HG03108 (cell line): ENCODE data around the gene PTGES.
"Not testable (repeated sequence)": the region's sequence is repeated elsewhere in the genome, so short reads cannot be mapped to it uniquely, and the experiment has no call there.

Experiments used
- ATAC-seq: cut with Tn5 transposase; IDR thresholded peaks from one replicate; pipeline ENCODE4 v1.9.1; 2021; ENCODE audit warnings: moderate library complexity; ENCODE audit not compliant: unreplicated experiment

Gene PTGES, protein sequence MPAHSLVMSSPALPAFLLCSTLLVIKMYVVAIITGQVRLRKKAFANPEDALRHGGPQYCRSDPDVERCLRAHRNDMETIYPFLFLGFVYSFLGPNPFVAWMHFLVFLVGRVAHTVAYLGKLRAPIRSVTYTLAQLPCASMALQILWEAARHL

DNA sequence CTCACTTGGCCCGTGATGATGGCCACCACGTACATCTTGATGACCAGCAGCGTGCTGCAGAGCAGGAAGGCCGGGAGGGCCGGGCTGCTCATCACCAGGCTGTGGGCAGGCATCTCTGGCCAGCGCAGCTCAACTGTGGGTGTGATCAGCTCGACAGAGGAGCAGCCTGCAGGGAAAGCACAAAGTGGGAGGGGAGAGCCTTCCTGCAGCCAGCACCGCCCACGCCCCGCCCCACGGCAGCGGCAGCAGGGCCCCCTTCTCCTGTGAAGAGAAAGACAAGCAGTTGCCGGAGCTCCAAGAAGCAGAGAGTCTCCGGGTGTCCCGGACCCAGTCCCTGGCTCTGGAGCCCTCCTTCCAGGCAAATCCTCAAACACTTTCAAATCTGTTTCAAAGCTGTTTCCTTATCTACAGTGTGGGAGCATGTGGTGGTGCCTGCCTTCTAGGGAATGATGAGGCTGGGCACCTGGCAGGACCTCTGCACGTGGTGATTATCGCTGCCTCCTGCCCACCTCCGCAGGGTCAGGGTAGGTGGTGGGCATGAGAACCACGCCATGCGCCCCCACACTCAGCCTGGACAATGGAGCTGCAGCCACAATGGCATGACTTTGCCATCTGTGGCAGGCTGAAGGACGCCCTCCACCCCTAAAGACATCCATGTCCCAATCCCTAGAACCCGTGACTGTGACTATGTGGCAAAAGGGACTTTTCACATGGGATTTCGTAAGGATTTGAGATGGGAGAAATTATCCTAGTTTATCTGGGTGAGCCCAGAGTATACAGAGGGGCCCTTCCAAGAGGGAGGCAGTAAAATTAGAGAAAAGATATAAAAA, at the start of gene PTGES:
Gene PTGES, minus strand, starts transcription at position 143 of the 830 bp plus-strand sequence. Its CDS starts 30 bp downstream, at position 113.
- ATAC-seq = no peak

DNA sequence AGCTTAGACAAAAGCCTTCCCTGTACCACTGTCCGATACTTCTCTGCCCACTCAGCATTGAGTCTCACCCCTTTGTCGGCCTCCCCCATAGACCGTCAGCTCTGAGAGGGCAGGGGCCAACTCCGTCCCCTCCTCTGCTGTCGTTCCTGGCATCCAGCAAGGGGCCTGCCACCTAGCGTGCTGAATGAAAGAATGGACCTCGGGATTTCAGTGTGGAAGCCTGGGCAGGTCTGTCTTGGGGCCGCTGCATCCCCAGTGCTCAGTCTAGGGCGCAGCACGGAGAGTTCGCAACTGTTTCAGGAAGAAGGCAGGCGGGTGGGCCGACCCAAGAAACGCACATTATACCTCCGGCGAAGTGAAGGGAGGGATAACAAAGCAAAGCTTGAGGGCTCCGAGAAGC, 48.7 kb upstream of the PTGES start:
- no peak for ATAC-seq

DNA sequence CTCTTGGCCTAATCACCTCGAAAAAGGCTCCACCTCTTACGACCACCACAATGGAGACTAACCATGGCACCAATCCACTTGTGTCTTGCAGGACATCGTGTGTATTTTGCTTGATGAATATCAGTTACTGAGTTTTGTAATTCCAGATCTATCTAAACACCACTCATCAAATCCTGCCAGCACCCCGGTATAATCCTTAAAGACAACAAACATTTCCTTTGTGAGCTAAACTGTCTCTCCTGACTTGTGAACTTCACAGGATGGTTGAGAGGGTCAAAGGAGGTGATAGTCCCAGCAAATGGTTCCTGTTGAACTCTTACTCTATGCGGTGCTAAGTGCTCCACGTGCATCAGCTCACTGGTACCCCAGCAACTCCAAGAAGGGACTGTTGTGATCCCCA, 46.1 kb upstream of the PTGES start:
- ATAC-seq = no peak

DNA sequence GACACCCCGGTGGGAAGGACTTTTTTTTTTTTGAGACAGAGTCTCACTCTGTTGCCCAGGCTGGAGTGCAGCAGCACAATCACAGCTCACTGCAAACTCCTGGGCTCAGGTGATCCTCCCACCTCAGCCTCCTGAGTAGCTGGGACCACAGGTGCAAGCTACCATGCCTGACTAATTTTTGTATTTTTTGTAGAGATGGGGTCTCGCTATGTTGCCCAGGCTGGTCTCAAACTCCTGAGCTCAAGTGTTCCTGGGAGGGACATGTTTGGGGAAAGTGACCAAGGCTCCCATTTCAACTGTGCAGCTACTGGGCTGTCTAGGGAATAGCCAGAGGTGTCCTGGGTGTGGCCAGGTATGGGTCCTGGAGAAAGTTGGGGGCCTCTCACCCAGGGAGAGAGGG, 43.2 kb upstream of the PTGES start:
- ATAC-seq = not testable (repeated sequence)

DNA sequence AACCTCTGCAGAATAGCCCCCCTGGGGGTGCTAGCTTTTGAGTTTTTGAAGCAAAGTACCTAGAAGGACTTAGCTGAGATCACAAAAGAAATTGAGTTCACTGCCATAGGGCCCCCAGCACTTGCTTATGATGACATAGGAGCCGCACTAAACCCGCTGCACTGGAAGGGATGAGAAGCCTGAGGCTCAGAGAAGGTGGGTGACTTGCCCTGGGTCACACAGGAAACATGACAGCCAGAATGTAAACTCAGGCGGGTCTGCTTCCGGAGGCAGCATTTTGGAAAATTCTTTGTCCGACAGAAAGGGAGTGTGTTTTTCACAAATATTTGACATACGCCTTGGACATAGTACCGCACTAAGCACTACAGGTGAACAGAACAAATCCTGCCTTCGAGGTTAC, 41.7 kb upstream of the PTGES start:
- no peak for ATAC-seq

DNA sequence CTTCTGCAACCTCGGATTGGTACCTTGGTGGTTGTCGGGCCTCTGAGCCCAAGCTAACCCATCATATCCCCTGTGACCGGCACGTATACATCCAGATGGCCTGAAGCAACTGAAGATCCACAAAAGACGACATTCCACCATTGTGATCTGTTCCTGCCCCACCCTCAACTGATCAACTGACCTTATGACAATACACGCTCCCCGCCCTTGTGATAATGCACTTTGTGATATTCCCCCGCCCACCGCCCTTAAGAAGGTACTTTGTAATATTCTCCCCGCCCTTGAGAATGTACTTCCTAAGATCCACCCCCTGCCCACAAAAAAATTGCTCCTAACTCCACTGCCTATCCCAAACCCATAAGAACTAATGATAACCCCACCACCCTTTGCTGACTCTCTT, 33.6 kb upstream of the PTGES start:
- ATAC-seq = no peak

DNA sequence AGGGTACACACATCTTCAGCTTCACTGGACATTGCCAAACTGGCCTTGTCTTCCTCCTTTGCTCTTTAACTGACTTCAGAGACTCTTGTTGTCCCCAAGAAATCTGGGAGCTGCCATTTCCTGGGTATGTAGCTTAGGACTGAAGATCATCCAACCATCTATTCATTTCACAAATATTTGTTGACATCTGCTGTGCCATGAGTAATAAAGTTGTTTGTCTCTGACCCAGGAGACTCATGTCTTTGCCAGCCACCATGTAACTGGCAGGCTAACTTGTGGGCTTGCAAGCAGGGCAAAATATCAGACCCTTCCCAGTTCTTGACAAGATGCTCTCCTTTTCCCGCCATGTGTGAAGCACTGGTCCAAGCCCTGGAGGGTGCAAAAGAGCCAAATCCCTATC, 33.0 kb upstream of the PTGES start:
- no peak for ATAC-seq

DNA sequence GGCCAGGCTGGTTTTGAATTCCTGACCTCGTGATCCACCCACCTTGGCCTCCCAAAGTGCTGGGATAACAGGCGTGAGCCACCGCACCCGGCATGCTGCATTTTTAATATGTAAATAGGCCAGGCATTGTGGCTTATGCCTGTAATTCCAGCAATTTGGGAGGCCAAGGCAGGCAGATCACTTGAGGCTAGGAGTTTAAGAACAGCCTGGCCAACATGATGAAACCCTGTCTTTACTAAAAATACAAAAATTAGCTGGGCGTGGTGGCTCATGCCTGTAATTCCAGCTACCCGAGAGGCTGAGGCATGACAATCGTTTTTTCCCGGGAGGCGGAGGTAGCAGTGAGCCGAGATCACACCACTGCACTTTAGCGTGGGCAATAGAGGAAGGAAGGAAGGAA, 32.1 kb upstream of the PTGES start:
- not testable (repeated sequence) for ATAC-seq

DNA sequence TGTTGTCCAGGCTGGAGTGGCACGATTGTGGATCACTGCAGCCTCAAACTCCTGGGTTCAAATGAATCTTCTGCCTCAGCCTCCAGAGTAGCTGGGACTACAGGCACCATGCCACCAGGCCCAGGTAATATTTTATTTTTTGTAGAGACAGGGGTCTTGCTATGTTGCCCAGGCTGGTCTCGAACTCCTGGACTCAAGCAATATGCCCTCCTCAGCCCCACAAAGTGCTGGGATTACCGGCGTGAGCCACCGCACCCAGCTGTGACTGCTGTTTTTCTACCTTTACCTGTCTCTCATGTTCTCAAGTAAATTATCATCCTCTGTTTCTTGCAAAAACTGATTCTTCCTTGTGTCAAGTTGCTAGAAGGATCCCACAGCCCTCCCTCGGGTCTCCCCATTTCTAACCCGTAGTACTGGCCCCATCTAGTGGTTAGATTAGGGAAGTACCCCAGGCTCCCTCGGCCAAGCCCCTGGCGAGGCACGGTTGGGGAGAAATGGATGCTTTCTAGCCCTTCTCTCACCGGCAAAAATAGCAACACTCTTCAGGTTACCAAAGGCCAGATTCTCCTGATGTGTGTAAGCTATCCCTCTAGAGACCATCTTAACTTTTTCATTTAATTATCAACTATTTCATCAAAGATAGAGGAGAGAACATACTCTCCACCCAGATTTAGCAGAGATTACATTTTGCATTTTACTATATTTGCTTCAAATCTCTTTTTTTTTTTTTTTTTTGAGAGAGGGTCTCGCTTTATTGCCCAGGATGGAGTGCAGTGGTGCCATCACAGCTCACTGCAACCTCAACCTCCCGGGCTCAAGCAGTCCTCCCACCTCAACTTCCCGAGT, 30.9 kb upstream of the PTGES start:
- no peak for ATAC-seq

DNA sequence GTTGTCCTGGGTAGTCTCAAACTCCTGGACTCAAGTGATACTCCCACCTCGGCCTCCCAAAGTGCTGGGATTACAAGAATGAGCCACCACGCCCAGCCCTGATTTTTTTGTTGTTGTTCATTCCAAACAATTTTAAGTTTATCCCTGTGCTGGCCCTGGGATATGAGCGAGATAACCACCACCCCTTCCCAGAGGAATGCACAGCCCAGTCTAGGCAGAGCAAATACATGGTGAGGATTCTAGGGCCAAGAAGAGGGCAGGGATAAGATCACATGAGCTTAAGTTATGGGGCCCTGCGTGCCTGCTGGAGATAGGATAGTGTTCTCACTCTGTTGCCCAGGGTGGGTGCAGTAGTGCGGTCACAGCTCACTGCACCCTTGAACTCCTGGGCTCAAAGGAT, 29.1 kb upstream of the PTGES start:
- no peak for ATAC-seq

DNA sequence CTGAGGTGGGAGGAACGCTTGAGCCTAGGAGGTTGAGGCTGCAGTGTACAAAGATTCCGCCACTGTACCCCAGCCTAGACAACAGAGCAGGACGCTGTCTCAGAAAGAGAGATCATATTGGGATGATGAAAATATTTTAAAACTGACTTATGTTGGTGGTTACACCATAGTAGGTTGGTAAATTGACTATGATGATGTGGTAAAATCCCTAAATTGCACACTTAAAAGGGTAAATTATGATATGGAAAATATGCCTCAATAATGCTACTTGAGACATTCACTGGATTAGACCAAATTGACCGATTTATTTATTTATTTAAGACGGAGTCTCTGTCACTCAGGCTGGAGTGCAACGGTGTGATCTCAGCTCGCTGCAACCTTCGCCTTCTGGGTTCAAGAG, 28.3 kb upstream of the PTGES start:
- no peak for ATAC-seq

DNA sequence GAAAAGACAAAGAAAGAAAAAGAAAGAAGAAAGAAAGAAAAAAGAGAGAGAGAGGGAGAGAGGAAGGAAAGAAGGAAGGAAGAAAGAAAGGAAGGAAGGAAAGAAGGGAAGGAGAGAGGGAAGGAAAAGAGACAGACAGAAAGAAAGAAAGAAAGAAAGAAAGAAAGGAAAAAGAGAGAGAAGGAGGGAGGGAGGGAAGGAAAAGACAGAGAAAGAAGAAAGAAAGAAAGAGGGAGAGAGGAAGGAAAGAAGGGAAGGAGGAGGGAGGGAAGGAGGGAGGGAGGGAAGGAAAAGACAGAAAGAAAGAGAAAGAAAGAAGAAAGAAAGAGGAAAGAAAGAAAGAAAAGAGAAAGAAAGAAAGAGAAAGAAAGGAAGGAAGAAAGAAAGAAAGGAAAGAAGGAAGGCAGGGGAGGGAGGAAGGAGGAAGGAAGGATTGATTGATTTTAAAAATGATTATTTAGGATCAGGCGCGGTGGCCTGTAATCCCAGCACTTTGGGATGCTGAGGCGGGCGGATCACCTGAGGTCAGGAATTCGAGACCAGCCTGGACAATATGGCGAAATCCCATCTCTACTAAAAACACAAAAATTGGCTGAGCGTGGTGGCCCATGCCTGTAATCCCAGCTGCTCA, 26.8 kb upstream of the PTGES start:
- no peak for ATAC-seq

DNA sequence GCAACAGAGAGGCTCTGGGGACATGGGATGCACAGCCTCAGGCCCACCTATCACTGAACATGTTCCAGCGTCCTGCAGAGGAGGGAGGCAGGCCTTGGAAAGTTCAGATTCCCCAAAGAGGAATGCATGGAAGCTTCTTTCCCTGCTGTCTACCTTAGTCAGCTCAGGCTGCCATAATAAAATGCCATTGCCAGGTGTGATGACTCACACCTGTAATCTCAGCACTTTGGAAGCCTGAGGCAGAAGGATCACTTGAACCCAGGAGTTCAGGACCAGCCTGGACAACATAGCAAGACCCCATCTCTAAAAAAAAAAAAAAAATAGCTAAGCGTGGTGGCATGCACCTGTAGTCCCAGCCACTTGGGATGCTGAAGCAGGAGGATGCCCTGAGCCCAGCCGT, 25.6 kb upstream of the PTGES start:
- no peak for ATAC-seq

DNA sequence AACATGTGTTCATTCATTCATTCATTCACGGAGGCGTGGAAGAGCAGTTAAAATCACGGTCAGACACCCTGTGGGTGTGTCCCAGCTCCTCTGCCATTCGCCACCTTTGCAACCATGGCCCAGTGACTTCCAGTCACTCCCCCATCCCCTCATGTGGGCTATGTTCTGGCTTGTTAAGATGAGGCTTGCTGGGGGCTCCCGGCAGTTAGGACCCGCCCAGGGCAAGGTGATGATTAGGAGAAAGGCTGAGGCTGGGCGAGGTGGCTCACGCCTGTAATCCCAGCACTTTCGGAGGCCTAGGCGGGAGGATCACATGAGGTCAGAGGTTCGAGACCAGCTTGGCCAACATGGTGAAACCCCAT, 24.9 kb upstream of the PTGES start:
- ATAC-seq = no peak

DNA sequence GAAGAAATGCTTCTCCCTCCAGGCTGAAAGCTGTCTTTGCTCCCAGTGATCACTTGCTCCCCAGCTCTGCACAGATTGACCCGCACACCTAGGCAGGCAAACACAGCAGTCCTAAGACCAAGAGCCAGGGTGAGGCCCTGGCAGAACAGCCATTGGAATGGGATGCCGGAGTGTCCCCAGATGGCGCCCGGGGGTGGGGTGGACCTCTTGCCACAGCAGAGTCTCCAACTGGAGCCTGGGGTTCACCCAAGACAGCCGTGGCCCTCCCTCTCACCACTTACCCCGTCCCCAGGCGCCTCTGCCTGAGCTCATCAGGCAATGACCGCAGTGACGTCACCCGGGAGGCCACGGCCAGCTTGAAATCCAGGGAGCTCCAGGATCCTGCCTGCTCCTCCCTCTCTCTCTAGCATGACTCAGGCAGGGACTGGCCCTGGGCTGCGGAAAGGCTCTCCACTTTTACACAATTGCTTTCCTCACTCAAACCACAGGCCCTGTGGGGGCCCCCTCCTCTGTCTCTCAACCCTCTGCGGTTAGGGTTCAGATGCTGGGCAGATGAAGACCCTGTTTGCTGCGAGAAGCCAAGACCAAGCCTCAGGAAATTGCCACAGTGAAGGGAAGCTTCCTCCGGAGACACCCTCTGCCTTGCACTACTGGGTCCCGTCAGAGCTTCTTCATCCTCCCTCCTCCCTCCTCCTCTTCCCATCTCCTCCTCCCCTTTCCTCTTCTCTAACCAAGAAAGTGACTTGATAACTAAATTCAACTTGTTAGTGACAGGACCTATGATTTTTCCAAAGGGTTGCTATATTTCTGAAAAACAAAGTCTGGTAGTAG, 24.3 kb upstream of the PTGES start:
- ATAC-seq = no peak

DNA sequence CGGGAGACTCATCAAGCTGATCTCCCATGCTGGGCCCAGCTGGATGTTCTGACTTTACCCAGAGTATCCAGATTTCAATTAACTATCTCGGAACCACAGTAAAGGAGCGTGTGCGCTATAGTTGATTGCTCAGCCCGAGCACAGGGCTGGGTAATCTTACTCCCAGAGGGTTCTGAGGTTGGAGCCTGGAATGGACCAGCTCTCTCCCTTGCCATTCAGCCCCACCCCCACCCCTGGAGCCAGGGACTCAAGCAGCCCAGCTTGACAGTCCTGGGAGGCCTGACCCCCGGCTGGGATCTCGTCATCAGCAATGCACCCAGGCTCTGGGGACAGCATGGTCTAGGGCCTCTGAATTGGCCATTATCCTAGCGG, 23.7 kb upstream of the PTGES start:
- no peak for ATAC-seq

DNA sequence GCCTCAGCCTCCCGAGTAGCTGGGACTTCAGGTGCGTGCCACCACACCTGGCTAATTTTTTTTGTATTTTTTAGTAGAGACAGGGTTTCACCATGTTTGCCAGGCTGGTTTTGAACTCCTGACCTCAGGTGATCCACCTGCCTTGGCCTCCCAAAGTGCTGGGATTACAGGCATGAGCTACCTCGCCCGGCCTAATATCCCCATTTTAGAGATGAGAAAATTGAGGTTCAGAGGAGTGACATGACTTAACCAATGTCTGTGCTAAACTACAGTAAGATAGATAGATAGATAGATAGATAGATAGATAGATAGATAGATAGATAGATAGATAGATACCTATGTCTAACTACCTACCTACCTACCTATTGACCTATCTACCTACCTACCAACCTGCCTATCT, 23.3 kb upstream of the PTGES start:
- not testable (repeated sequence) for ATAC-seq

DNA sequence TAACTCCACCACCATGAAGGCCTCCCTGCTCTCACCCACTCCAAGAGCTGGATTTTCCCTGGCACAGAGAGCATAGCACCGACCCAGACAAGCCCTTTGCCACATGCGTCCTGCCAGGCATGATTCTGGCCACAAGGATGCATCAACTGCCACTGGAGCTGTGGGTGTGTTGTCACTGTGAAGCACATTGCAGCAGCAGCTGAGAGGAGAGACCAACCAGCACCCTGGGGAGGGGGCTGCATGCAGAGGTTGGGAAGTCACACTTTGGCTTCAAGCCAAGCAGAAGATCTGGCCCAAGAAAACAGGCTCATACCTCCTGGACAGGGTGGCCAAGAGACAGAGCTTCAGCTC, 22.6 kb upstream of the PTGES start:
- no peak for ATAC-seq

DNA sequence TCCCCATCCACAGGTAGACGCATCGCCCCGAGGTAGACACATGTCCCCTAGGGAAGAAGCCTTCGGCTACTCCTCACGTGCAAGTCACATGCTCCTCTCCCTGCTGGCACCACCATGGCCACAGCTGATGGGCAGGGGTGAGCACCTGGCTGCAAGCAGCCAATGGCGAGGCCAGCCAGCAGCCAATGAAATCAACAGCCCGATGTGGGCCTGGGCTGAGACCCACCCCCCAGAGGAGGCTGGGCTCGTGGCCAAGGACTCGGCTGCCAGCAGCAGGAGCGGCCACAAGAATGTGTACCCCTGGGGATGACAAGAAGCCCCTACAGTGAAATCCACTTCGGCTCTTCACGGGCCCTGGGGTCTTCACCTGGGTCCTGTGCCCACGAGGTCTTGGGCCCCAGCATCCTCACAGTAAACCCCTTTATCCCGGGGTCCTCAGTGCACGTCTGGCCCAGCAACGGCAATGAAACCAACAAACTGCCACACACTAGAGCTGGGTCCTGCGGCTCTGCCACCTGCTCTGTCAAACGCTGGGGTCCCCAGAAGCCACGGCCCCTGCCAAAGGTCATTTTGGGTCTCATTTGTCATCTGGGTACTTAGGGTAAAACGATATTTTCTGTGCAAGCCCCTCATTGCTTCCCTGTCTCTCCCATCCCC, 22.1 kb upstream of the PTGES start:
- ATAC-seq = no peak
